GM15510 (cell line): ENCODE data around the gene CTBS.

Experiments
- POLR2A ChIP-seq: IDR thresholded peaks from 3 replicates; pipeline ENCODE4 v1.6.1; 2011; ENCODE audit warnings: borderline replicate concordance; ENCODE audit not compliant: insufficient read length; ENCODE audit errors: extremely low read depth

The CTBS gene

DNA sequence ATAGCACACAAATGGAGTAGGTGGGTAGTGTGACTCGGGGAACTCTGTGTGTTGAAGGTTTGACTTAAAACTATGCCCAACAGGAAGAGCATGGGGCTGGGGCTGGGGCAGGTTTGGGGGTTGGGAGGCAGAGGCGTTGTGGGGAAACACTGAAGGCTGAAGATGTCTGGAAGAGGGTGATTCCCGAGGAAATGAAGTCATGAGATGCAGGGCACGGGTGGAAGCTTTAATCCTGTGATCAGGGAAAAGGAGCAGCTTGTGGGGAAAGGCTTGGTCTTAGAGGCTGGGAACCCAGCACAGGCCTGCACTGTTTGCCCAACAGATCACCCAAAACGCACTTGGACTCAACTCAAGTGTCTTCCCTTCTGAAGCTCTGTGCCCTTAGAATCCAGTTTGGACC, 26.6 kb upstream of the CTBS start:
- no peak for TF ChIP-seq POLR2A

DNA sequence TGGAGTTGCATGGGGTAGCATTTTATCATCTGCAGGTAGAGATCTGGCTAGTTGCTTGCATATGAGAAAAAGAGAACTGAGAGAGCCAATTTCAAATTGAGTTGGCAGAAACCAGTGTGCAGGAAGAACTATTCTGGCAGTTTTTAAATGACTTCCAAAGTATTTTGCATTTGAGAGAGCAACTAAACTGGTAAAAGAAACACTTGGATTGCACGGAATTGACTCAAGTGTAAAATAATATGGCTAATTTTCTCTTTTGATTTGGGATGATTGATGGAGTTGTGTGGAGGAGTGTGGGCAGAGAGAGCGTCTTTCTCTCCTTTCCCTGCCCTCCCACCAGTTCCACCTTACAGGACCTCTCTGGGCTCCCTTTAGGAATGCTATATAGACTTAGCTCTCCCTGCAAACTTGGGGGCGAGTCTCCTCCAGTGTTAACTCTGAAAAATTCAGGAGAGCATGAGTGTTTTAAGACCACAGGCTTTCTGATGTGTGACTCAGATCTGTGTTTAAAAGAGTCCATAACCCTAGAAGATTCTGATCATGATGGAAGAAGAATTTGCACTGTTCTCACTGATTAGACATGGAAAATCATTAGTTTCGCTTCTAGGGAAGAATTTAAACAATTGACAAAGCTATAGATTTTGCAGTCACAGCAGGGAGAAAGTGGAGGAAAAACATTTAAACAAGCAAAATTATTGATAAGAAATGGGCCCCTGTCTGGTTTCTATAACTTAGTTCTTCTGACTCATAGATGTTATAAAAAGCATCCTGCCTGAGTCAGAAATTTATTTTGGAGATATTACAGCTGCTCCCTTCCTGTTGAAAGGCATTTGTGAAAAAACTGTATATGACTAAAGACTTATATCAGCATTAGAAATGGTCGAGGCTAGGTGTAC, 24.9 kb upstream of the CTBS start:
- no peak for TF ChIP-seq POLR2A

DNA sequence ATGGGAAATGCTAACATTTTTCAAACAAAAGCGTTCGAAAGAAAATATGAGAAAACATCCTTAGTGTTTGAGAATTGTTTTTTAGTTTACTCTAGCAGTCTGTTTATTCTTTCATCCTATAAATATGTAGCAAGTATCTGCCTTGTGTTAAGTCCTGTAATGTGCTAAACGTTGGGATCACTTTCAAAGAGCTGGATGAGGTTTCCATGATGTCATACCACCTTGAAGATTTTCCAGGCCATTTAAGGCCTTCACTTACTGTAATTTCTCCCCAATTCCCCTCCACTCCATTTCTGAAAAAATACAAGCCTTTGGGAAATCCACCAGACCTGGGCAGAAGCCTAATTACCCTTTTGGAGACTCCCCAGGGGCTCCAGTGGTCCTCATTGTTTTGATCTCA, 24.2 kb upstream of the CTBS start:
- TF ChIP-seq POLR2A = no peak

DNA sequence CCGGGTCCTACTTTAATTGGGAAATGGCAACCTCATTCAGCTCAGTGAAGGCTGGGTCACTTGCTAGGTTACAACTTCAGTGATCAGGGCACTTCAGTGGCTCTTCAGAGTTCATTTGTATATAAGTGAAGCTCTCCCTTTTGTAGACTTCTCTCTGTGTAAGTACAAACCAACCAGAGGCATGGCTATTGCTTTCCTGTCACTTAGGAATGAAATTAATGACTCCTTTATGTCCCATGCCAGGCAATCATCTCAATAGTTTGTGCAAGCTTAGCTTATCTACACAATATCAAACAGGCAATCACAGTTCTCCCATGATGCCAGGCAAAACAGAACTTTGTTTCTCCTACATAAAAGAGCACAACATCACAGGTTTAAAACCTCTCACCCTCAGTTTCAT, 22.8 kb upstream of the CTBS start:
- TF ChIP-seq POLR2A = no peak

DNA sequence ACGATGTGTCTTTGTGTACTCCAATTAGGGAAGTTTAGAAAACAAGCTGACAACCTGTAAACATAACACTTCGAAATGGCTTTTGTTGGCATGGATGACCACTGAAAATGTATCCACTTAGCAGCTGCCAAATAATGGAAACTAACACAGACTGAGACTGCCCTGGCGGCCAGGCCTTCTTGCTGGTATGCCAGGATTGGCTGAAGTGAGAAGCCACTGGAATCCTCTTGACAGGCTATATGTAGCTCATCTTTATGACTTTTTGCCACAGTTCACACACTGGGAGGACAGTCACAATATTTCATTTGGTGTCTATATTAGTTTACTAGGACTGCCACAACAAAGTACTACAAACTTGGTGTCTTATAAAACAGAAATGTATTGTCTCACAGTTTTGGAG, 12.9 kb upstream of the CTBS start:
- TF ChIP-seq POLR2A = no peak

DNA sequence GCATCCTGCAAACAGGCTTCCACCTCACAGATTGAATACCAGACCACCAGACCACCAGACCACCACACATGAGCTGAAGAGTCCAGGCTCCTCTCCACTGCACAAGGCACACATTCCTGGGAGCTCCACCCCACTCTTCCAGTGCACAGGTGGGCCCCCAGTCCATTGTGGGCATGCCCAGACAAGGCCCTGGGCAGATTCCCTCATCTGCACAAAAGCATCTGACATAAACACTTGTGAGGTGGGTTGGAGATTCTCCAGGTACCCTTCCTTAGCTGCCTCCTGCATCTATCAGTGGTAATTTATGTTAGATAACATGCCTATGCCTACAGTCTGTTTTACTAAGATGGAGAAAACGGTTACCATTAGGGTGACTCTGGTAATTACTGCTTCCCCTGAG, 11.6 kb upstream of the CTBS start:
- TF ChIP-seq POLR2A = no peak

DNA sequence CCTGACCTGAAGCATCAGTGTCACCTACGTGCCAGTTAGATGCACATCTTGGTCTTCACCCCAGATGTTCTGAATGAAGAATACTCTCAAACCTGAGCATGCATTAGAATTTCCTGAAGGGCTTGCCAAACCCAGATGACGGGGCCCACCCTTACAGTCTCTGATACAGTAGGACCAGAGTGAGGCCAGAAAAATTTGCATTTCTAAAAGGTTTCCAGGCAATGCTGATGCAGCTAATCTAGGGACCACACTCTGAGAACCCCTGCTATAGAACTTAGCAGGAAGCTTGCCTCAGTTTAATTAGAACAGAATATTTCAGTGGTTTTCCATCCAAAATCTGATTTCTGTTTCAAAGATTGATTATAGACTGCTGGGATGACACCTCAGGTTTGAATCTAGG, 9.9 kb upstream of the CTBS start:
- TF ChIP-seq POLR2A = no peak

DNA sequence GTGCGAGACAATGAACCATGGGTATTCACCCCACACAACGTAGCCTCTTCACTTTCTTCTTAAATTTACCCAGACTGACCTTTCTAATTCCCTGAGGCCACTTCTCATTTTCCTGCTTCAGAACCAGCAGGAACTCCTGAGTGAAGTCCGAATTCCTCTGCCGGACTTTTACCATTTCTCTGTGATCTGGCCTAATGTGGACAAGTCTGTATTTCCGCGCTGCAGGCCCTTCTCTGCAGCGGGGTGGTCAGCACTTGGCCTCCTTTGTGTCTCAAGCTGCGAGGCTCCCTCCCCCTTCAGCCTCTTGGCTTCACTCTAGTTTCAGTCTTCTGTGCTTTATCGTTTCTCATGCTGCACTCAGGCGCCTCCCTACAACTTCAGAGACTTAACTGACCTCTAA, 9.4 kb upstream of the CTBS start:
- no peak for TF ChIP-seq POLR2A

DNA sequence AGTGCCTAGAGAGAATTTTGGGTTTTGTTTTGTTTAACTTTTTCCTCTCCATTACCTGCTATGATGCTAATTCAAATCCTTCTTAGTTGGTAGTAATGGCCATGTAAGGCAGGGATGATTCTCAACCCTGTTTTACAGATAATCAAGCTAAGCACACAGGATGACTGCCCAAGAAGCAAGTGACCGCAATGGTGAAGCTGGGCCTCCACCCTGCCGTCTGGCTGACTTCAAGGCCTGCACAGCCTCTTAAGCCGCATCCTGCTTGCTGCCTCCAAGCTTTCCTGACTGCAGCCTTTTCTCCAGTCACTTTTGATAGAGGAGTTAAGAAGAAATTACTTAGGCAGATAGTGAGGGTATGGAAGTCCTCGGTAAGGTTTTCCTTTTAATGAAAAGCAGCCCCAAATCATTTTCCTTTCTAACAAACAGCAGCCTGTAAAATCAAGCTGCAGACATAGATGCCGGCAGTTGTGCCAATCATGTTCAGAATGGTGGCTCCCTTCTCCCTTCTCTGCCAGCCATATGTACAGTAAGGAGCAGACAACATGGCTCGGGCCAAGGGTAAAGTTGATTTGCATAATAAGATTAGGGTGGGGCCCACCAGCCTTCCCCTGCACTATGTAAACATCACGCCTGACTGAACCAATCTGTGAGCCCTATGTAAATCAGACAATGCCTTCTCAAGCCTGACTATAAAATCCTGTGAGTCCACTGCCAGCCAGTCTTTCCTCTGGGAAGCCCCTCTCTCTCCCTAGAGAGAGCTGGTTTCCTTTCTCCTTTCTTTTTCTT, 8.8 kb upstream of the CTBS start:
- no peak for TF ChIP-seq POLR2A

DNA sequence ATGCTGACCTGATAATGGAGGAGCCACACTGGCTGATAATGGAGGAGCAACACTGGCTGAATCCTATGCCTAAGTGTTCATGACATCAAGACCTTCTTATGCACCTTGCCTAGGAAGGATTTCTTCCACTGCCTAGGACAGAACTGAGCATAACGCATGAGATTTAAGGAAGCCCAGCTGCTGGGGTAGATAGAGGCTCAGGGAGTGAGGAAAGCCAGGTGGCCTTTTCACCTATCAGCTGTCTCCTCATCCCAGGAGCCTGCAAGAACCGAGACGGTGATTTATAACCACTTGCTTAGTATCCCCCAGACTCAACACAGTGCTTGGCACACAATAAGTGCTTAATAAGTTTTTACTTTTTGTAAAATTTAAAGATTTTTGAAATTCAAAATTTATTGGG, 7.4 kb upstream of the CTBS start:
- no peak for TF ChIP-seq POLR2A

DNA sequence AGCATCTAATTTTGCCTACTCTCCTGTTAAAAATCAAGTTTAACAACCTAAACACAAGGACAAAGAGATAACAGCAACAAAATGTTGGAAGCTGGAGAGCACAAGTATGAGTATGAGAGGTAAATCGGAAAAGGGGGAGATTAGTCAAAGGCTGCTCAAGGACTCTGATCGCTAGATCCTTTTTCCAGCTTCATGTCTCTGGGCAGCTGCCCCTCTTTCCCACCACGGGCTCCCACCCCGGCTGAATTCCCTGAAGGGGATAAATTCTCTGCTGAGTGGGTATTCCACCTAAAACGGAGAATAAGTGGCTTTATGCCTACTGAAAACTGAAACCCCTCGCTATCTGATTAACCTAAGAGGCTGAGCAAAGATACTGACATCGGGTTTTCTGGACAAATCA, 696 bp upstream of the CTBS start:
- TF ChIP-seq POLR2A = no peak

DNA sequence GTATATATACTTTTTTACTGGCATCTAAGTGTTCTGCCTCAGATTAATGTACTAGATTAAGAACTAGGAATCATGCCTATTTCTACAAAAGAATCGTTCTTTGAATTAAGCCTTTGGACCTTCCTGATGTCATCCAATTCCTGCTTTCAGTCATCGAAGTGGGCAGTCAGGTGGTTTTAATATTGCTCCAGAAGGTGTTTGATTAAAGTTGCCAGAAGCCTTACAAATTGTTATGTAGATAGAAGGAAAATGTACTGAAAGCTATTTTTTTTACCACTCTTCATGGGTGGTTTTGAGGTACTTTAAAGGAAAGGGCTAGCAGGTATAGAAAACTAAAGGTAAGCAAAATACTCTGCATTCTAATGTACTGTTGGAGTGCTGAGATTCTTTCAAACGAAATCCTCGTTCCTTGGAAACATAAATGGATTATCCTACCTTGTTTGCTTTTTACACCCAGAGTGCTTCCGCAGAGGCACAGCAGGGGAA, 716 bp downstream of the CTBS start:
- no peak for TF ChIP-seq POLR2A

DNA sequence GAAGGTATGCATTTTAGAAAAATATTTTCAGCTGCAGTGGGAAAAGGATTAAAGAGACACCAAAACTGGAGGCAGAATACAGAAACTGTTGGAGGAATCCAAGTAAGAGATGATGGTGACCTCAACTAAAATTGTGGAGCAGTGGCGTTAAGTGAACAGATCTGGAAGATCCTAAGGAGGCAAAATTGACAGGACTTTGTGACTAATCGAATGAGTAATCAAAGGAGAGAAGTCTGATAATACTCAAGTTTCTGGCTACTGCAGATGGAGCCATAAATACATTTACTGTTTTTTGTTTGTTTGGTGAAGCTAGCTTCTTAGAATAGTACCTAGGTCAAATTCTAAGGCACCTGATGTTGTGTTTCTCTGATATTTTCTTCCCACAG, 3.1 kb downstream of the CTBS start:
- no peak for TF ChIP-seq POLR2A

DNA sequence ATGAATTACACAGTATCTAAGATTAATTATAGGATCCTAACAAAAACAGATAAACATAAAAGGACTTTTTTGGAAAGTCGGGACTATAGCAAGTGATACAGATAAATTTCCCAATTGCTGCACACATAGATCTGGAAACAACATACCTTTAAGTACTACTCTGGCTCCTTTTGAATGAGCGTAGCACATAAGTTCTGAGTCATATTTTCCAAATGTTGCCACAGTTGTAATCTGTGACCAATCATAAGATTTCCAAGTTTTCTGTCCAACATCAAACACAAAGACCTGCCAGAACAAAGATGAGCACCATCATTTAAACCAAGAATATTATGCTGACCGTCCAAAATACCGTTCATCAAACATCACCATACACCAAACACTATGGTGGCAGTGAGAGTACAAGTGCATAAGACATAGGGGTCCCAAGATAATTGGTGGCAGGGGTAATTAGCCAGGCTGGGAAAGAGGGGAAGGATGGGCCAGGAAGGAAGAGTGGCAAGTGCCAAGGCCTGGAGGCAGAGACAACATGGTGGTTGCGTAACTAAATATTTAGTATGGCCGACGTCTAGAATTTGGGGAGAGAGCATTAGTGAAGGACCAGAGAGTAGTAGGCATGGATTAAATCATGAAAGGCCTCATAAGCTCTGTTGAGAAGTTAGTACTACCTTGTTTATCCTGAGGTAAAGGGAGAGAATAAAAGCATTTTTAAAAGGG, 3.6 kb downstream of the CTBS start:
- TF ChIP-seq POLR2A = no peak

DNA sequence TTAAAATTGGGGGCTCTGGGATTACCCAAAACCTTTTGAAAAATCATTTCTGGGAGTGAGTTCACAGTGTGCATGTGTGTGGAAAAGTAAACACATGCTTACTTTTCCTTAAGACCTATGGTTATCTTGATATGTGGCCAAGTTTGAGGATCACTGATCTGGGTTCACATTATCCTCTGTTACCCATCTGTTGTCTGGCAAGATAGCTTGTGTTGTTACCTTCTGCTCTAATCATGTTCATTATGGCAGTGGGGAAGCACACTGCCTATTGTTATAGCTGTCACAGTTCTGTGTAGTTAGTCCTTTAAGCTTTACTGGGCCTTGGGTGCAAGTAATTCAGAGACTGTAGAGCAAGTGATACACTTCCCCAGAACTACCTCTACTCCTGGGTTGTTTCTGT, 5.0 kb downstream of the CTBS start:
- TF ChIP-seq POLR2A = no peak

DNA sequence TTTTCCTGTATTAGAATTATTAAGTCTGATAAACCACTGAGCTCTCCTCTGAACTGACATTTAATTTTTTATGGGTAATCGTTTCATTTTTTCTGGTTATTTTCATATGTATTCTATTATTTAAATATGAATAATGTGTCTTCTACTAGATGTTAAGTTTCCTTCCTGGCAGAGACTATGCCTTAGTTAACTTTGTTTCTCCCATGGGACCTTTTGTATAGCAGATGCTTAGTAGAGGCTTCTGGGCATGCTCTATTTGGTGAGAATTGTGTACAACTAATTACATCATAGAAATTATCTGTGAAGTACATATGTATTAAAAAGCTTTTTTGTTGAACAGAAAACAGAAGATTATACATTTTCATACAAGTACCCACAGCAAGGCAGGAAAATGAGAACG, 23.4 kb downstream of the CTBS start:
- TF ChIP-seq POLR2A = no peak

DNA sequence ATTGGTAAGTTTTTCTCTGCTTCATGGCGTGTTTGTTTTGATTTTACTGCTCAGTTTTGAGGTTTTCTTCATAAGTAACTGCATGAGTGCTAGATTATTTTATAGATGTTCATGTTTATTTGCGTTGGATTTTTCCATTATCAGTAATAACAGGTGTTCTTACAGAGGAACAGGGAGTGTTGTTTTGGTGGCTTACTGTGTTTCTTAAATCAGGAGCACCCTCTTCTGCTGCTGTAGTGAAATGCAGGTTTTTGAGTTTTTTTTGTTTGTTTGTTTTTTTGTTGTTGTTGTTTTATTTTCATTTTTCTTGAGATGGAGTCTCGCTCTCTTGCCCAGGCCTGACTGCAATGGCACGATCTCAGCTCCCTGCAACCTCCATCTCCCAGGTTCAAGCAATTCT, 32.6 kb downstream of the CTBS start:
- TF ChIP-seq POLR2A = no peak
